ENCODE results near the gene ZBTB47.

The ZBTB47 gene

DNA sequence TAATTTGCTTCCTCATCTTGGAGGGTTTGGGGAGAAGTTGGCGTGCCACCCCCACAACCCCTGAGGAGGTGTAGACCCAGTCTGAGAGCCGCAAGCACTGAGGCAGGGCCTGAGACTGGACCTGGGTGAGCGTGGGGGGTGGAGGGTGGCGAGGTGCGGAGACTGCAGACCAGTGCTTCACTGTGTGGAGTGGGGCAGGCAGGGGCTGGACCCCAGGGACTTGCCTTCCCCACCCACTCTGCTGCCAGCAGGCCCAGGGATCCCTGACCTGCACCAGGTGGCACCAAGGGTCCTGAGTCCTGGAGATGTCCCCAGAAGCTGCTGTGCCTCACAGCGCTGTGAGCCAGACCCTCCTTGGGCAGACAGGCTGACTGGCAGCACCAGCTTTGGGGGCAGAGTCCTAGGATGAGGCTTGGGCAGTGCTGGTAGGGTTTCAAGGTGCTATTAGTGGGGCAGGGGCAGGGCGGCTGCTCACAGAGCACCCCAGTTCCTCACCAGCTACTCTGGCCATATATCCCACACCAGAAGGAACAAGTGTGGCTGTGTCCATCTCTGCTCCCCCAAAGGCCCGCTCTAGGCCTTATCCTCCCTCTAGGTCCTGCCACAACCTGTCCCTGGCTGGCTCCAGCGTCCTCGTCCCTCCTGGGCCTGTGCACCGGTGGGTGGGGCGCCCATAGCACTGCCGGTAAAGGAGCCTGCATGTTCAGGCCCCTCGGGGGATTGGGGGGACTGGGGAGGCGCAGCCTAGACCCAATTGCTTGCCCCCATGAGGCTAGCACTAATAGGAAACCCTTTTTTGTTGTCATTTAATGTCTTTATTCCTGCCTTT lies 11.8 kb downstream of the ZBTB47 start:
- DNase-seq (ENCODE audit: low spot score) = no peak

DNA sequence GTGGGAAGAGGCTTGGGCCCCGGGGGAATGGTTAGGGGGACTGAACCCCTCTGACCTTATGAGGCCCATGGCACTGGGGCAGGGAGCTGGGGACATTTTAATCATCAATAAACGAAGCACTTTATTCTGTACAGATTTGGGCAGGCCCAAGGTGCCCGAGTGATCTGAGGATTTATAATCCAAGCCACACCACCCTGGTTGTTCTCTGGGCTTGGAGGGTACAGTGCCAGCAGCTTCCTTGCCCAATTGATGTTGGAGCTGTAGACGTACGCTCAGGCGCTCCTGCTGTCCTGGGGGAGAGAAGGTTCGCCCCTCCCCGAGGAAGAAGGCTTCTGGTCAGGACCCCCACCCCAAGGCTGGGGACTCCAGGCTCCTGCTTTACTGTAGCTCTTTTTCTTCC lies 12.5 kb downstream of the ZBTB47 start:
- DNase-seq (ENCODE audit: low spot score) = no peak

DNA sequence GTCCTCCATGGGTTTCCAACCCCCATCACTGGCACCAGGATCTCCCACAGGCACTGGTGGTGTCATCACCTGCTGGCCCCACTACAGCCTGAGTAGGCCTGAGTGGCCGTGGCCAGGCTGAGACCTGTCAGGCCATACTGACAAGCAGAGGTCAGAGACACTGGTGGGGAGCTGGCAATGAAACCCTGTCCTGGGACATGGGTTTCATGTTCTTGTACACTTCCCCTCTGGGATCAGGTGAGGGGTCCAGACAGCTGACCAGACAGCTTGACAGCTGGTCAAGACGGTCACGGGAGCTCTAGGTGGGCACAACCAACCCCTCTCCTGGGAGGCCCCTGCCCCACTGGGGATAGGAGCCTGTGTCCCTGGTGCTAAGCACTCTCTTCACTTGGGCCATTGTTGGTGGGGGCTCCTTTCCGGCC lies 13.1 kb downstream of the ZBTB47 start:
- no peak for DNase-seq (ENCODE audit: low spot score)

DNA sequence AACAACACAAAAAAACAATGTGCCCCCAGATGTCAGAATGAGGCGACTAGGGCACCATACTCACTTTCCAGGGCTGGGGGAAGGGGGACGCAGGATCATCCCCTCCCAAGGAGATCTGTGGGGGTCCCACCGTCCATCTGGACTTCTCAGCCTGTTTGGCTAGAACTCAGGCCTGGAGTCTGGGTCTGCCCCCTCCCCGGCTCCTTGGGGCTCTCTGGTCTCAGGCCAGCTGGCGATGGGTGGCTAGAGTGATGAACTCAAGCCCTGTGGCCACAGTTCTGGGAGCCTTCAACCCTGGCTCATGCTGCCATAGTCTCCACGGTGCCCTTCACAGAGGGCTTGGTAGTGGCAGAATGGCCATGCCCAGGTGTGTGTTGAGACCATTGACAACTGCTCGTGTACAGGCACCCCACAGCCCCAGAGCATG lies 13.6 kb downstream of the ZBTB47 start:
- no peak for DNase-seq (ENCODE audit: low spot score)

DNA sequence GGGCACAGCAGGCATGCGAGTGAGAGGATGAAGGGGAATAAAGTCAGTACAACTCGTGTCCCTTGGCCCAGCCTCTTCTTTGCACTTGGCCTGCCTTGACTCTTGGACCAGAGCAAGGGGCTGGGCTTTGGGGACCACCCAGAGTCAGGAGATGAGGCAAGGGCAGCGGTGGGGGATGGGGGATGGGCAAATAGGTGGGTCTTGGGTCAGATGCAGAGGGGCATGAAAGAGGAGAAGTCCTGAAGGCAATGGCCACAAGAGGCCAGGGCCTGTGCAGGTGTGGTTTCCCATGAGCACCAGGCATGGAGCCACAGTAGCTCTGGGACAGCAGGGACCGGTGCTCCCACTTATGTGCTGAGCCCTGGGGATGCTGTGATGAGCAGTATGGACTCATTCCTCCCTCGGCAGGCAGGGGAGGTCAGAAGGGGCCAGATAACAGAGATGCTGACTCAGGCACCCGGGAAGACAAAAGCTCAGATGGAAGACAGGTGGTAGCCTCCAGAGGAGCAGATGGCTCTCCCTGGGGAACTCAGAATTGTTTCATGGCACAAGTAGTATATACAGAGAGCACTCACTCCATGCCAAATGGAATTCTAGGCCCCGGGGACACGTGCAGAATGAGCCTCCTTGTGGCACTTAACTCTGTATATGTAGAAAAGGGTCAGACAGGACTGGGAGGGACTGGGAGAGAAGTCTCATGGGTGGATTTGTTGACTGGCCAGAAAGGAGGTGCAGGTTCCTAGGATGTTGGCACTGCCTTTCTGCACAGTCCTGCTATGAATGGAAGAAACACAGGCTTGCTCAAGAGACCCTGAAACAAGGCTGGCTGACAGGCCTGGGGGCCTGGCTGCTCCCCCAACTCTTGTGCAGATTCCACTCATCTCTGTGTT lies 14.3 kb downstream of the ZBTB47 start:
- DNase-seq (ENCODE audit: low spot score) = no peak

DNA sequence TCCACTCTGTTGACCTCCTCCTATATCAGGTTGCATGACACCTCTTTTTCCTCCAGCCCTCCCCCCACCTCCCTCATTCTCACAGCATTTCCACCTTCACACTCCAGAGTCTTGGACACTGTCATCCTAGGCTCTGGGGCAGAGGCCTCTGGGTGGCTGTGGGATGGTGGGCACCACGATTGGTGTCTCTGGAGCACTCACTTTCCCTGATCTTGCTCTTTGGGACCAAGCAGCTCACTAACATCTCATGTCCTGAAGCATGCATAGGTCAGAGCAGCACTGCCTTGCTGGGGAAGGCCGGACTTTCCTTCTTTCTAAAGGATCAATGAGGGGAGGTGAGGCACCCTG lies 14.9 kb downstream of the ZBTB47 start:
- no peak for DNase-seq (ENCODE audit: low spot score)

DNA sequence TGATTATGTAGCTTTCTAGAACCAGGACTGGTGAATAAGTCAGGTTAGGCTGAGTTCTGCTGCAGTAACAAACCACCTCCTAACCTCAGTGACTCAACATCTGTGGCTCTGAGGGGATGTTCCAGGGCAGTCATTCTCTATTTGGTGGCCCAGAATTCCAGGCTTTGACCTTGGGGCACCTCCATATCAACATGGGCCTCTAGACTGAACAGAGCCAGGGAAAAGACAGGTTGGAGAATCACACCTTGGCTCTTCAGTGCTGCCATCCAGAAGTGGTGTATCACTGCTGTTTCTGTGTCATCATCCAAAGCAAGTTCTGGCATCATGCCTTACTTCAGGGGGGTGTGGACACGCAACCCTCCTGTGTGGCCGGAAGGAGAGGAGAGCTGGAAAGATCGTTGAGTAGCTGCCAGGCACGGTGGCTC lies 15.3 kb downstream of the ZBTB47 start:
- DNase-seq (ENCODE audit: low spot score) = no peak

DNA sequence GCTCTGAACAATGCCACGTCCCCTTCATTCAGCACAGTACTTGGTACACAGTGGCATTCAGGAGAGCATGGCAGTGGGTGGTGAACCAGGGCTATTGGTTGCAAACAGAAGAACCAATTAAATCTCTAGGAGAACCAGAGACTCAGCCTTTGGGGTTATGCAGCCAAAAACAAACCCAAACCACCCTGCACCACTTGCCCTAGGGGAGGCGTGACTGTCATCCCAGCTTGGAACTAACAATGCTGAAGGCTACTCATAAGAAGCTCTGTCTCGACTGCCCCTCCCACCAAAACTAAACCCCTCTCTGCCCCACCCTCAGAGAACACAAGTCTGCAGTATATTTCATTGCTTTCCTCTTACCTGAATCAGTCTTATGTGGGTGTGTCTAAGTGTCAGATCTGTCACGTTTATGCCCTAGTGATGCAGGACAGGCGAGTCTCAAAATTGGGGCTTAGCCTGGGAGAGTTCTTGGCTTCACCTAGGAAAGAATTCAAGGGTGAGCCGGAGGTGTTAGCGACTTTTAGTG lies 16.6 kb downstream of the ZBTB47 start:
- DNase-seq (ENCODE audit: low spot score) = no peak

DNA sequence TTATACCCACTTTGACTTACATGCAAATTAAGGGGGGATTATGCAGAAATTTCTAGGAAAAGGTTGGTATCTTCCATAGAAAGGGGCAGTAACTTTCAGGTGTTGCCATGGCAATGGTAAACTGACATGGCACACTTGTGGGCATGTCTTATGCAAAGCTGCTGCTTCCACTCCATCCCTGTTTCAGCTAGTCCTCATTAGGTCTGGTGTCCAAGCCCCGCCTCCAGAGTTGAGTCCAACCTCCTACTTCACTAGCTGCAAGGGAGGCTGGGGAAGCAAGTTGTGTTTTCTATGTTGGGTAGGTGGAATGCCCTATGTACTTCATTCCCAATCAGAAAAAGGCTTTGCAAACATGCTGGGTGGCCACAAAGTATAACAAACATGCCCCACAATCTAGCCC lies 17.2 kb downstream of the ZBTB47 start:
- no peak for DNase-seq (ENCODE audit: low spot score)

DNA sequence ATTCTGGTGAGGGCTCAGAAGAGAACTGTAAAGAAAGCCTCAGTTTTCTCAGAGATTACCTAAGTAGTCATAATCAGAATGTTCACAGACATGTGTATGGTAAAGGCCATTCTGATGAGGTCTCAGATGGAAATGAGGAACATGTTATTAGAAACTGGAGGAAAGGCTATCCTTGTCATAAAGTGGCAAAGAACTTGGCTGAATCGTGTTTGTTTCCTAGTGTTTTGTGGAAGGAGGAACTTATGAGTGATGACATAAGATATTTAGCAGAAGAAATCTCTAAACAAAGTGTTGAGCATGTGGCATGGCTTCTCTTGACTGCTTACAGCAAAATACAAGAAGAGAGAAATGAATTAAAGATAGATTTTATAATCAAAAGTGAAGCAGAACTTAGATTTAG lies 19.0 kb downstream of the ZBTB47 start:
- no peak for DNase-seq (ENCODE audit: low spot score)

DNA sequence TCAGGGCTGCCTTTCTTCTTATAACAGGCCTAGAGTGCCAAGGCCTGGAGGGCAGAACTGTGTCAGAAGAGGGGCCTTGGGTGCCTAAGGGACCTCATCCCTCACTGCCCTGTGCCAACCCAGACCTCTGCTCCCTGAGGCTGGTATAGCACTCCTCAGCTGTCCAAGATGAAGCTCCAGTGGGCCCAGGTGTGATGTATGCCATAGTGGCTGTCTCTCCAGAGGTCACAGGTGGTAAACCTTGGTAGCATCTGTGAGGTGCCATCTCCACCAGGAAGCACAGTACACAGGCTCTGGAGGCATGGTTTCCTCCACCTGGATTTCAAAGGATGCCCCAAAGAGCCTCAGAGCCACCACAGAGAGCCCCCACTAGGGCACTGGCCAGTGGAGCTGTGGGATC lies 19.6 kb downstream of the ZBTB47 start:
- no peak for DNase-seq (ENCODE audit: low spot score)

DNA sequence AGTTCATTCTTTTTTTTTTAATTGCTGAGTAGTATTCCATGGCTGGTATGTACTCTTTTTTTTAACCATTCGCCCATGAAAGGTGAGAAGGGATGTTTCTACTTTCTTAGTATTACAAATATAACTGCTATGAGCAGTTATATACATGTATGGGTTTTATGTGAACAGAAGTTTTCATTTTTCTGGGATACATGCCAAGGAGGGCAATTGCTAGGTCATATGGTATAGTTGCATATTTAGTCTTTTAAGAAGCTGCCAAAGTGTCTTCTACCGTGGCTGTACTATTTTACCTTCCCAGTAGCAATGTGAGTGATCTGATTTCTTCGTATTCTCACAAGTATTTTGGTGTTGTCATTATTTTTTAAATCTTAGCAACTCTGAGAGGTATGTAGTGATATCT lies 20.6 kb downstream of the ZBTB47 start:
- no peak for DNase-seq (ENCODE audit: low spot score)

DNA sequence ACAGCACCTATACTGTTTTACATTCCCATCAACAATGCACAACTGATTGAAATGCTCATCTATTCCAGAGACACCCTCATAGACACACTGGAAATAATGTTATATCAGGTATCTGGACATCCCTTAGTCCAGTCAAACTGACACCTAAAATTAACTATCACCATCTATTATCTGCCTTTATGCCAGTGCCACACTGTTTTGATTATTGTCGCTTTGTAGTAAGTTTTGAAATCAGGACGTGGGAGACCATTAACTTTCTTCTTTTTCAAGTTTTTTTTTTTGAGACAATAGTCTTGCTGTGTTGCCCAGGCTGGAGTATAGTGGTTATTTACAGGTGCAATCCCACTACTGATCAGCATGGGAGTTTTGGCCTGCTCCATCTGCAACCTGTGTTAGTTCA lies 22.4 kb downstream of the ZBTB47 start:
- no peak for DNase-seq (ENCODE audit: low spot score)

DNA sequence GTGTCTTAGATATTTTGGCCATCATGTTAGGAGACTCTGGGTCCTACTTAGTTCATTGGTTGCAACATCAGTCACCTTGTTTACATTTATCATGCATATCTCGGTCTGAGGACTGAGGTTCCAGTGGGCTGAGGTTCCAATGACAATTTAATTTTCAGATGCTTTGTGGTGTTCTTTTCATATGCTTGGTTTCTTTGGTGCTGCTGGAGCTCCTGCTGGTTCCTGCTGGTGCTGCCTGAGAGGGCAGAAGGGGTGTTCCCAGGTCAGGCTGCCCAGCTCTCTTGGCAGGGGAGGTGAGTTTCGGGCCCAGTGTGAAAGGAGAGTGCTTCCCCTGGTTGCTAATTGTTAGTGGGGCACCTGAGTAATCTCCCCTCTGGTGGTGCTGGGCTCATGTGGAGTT lies 24.9 kb downstream of the ZBTB47 start:
- DNase-seq (ENCODE audit: low spot score) = no peak

DNA sequence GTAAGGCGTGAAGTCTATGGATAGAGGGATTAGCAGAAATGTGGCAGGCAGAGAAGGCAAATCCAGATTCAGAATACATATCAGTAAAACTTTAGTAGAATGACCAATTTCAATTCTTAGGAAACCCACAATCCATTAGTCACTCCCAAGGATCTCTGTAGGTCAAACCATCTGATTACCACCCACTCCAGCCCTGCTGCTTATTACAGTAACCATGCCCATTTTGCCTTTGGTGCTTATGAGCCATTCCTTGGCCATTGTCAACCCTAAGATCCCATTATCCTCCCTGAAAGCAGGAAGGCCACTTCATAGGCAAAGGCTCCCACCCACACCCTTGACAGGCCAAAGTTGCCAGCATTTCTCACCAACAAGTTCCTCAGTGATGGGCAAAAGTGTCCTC lies 26.8 kb downstream of the ZBTB47 start:
- DNase-seq (ENCODE audit: low spot score) = no peak

DNA sequence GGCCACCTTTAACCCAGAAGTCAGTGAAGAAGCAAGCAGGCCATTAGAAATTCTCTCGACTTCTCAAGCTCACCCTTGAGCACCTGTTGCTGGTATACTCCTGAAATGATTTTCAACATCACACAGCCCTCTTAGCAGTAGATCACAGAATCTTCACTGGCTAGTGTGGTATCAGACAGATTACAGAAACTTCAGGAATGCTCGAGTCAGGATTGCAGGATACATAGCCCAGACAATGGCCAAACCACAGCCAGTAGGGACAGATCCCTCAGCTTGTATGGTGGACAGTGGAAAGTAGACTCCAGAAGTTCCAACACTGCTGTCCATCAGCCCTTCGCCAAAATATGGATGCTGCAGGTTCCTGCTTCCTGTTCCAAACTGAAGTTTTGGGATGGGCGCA lies 27.3 kb downstream of the ZBTB47 start:
- no peak for DNase-seq (ENCODE audit: low spot score)

DNA sequence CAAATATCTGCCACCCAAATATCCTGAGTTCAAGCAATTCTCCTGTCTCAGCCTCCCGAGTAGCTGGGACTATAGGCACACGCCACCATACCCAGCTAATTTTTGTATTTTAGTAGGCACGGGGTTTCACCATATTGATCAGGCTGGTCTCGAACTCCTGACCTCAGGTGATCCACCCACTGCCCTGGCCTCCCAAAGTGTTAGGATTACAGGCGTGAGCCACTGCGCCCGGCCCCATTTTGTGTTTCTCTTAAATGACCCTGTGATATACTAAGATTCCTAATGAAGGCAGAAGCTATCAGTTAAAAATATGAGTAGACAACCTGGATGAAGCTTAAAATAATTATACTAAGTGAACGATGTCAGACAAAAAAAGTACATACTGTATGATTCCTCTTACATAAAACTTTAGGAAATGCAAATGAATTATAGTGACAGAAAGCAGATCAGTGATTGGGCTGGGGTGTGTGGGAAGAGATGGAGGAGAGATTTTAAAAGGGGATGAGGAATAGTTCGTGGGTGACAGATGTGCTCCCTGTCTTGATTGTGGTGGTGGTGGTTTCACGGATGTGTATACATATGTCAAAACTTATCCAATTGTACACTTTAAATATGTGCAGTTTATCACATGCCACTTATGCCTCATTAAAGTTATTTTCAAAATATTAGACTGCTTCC lies 28.0 kb downstream of the ZBTB47 start:
- DNase-seq (ENCODE audit: low spot score) = no peak

DNA sequence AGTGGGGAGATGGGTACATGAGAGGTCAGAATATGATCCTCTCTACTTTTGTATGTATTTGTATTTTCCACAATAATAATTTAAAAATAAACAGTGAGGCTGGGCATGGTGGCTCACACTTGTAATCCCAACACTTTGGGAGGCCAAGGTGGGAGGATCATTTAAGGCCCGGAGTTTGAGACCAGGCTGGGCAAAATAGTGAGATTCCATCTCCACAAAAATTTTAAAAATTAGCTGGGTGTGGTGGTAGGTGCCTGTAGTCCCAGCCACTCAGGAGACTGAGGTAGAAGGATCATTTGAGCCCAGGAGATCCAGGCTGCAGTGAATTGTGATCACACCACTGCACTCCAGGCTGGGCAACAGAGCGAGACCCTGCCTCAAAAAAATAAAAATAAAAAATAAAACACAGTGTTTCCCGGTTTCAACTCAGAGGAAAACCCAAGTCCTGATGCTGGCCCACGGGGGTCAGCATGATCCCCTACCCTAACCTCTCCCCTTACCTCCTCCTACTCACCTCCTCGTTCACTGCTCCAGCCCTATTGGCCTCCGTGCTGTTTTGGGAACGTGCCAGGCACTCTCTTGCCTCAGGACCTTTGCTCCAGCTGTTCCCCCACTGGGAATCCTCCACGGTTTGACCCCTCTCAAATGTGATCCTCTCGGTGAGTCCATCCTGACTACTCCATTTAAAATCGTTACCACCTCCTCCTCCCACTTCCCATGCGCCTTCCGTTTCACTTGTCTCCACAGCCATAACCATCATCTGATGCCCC lies 29.0 kb downstream of the ZBTB47 start:
- DNase-seq (ENCODE audit: low spot score) = no peak

DNA sequence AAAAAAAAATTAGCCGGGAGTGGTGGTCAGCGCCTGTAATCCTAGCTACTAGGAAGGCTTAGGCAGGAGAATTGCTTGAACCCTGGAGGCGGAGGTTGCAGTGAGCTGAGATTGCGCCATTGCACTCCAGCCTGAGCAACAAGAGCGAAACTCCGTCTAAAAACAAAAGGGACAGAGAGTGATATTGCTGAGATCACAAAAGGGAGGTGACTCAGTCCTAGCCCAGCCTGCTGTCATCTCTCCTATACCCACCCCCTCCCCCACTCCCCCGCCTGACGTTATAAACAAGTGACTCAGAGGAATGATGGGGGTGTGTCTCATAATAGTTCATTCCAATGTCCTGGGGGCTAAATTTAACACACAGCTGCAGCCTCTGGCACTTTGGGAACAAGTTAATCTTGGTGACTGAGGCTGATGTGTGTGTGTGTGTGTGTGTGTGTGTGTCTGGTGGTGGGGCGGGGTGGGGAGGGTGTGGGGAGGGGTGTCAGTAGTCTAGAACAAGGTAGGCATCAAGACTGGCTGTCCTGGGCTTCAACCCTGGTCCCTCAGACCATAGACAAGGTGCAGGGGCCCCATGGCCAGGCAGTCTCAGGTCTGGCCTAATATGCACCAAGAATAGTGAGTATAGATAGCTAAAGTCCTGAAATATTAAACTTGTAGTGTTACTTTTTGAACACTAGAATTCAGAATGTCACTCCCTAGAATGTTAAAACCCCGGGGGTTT lies 30.5 kb downstream of the ZBTB47 start:
- no peak for DNase-seq (ENCODE audit: low spot score)

DNA sequence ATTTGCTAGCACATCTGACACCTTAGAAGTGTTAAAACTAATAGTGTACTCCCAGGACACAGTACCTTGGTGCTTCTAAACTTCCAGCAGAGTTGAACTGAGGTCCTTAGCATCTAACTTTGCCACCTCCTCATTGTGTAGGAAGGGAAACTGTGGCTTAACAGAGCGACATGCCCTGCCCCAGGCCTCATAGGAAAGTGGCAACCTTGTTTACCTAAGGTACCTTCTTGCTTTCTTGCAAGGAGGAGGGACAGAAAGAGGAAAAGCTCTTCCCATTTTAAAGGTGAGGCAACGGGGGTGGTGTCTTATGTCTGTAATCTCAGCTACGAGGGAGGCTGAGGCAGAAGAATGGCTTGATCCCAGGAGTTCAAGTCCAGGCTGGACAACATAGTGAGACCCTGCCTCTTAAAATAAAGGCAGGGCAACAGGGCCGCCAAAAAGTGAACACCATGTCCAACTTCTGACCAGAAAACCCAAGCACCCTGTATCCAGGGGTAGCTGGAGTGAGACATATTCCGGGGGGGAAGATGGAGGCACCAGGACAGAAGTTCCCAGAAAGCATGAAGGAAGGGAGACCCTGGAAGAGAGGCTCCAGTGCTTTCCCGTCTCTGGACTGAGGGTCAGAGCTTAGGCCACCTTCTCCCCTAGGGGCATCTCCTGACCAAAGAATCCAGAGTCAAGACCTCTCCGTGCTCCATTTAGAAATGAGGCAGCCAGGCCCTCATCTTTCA lies 31.3 kb downstream of the ZBTB47 start:
- DNase-seq (ENCODE audit: low spot score) = no peak

Data from CD4-positive, alpha-beta T cell treated with Interleukin-2 at 100 ng/mL for 4 hours (primary cell).